Tibial nerve (tissue), 3 donors: ENCODE results near the gene SDCCAG8.

Experiments used
- CTCF ChIP-seq, 5 experiments: fragments of 200-600 bp in 3 of 5; fragments of 450-650 bp in 2 of 5; sonication (generic) in 3 of 5; IDR thresholded peaks; one replicate each; pipeline ENCODE4 v1.5.1; 2016 to 2019; ENCODE audit warnings: antibody characterized with exemption in 5 of 5, mild to moderate bottlenecking in 3 of 5, moderate library complexity in 2 of 5
- POLR2A ChIP-seq, 2 donors: fragments of 450-650 bp; IDR thresholded peaks; one replicate each; pipeline ENCODE4 v1.6.1; 2017; ENCODE audit warnings: antibody characterized with exemption in 2 of 2, mild to moderate bottlenecking in 2 of 2, moderate library complexity in 2 of 2

DNA sequence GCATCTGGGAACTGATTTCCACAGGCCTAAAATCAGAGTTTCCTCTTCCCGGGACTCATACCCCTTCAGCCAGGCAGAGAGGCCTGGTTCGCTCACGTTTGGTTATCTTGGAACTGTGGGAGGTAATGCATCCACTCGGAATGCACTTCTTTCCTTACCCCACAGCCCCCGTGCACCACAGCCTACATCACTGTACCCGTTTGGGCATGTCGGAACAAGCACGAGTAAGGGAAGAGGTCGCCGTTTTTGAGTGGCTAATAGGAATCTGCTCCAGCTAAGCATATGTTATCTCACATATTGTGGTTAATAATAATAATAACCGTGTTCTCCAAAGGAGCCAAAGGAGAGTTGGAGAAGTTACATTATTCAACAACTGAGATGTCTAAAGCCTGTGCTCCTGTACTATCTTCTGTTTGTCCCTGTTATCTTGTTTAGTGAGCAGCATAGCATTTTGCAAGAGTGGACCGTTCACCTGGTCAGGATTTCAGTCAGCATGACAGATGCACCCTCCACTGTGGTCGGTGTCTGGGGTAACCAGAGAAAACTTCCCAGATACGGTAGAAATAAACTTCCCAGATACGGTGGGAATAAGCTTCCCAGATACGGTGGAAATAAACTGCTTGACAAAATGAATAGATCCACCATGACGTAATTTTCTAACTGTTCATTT is 198.6 kb downstream of the SDCCAG8 start:
- TF ChIP-seq CTCF (IDR thresholded peaks at IDR 0.05): no peak
- TF ChIP-seq POLR2A (IDR thresholded peaks at IDR 0.05): no peak
